Gastrocnemius medialis (tissue), 4 donors: ENCODE data around the gene DOP1B. TPM values are rescaled to one million over a fixed set of nuclear protein-coding genes. Genes with fewer than 3 reads are reported as not detected.
"Not testable (repeated sequence)": the region's sequence is repeated elsewhere in the genome, so short reads cannot be mapped to it uniquely, and the experiment has no call there.

ENCODE experiments used
- ATAC-seq, 2 donors: fragments of 150-250 bp; one replicate each; pipeline ENCODE4 v1.9.1; 2016
- DNase-seq, 2 donors: peaks; one replicate each; pipeline ENCODE4 v3.0.0-alpha.2; 2019
- H3K27ac ChIP-seq, 4 donors: fragments of 200-600 bp; sonication (generic); 1 replicate in 1 of 4; 2 replicates in 3 of 4; pipeline ENCODE4 v1.5.1; 2016 to 2018; ENCODE audit warnings: mild to moderate bottlenecking in 2 of 4, moderate library complexity in 1 of 4
- H3K27me3 ChIP-seq, 3 donors: fragments of 200-600 bp; sonication (generic) in 2 of 3; 1 replicate in 1 of 3; 2 replicates in 2 of 3; pipeline versions ENCODE4 v1.5.1 to v1.6.0; 2016 to 2019; ENCODE audit warnings: mild to moderate bottlenecking in 1 of 3, moderate library complexity in 1 of 3
- H3K36me3 ChIP-seq, 2 donors: fragments of 200-600 bp; sonication (generic) in 1 of 2; one replicate each; pipeline ENCODE4 v1.5.1; 2017 to 2018
- H3K4me1 ChIP-seq, 2 donors: fragments of 200-600 bp; sonication (generic) in 1 of 2; one replicate each; pipeline ENCODE4 v1.5.1; 2016 to 2017; ENCODE audit warnings: mild to moderate bottlenecking in 2 of 2
- H3K4me3 ChIP-seq, 4 donors: fragments of 200-600 bp; sonication (generic) in 3 of 4; 1 replicate in 1 of 4; 2 replicates in 3 of 4; pipeline ENCODE4 v1.5.1; 2016 to 2019; ENCODE audit warnings: mild to moderate bottlenecking in 2 of 4
- H3K9me3 ChIP-seq, 3 donors: fragments of 200-600 bp; sonication (generic) in 2 of 3; 1 replicate in 1 of 3; 2 replicates in 2 of 3; pipeline ENCODE4 v1.5.1; 2016 to 2019
- POLR2A ChIP-seq, 2 donors: fragments of 450-650 bp; IDR thresholded peaks; one replicate each; pipeline ENCODE4 v1.6.1; 2017; ENCODE audit warnings: antibody characterized with exemption in 2 of 2, mild to moderate bottlenecking in 2 of 2, moderate library complexity in 2 of 2
- in situ Hi-C, 4 donors: fragments of 200-750 bp; cut with MboI; loops; one replicate each; pipeline versions ENCODE4 v1.15.0 to v1.8.0; 2017; ENCODE audit warnings: low sequenced_read_pairs in 4 of 4
- intact Hi-C: fragments of 100-400 bp; cut with DNase I; formaldehyde crosslinking; loops from one replicate; pipeline ENCODE4 v1.15.1; 2023; ENCODE audit warnings: low total_unique reads
- total RNA-seq, 4 donors: library from RNA; depleted of rRNA; stranded (reverse); fragments of >200 nt; gene quantifications; one replicate each; pipeline versions ENCODE4 v1.1.0 to v1.2.3, GENCODE V29; 2016
- TF ChIP-seq, protein P1 (sequence below), 5 experiments: fragments of 450-650 bp in 3 of 5; fragments of 200-600 bp in 2 of 5; sonication (generic) in 2 of 5; IDR thresholded peaks in 4 of 5; conservative IDR thresholded peaks in 1 of 5; 1 replicate in 4 of 5; 2 replicates in 1 of 5; pipeline ENCODE4 v1.5.1; 2016 to 2019; ENCODE audit warnings: antibody characterized with exemption in 5 of 5, mild to moderate bottlenecking in 3 of 5, moderate library complexity in 3 of 5

The DOP1B gene
- total RNA-seq, 4 donors from 2014 or later = 10.4 to 16.5 (median 13.5) TPM

DNA sequence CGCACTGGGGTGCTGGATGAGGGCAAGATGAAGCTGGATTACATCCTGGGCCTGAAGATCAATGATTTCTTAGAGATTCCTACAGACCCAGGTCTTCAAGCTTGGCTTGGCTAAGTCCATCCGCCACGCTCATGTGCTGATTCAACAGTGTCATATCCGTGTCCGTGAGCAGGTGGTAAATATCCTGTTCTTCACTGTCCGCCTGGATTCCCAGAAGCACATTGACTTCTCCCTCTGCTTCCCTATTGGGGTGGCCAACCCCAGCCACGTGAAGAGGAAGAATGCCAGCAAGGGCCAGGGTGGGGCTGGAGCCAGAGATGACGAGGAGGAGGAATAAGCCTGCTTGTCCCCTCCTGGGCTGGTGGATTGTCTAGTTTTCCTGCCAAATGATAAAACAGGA lies 23.9 kb upstream of the DOP1B start:
- Histone ChIP-seq H3K27ac (no peak overlapping the region), H3K27me3 (peaks cover 25 to 49% (median 32%) of the 10 kb centered on the region in 3 donors), H3K36me3 (no peaks in the 10 kb centered on the region), H3K9me3 (no peaks in the 10 kb centered on the region), H3K4me1 (peaks cover 8 to 21% of the 10 kb centered on the region in 2 donors), H3K4me3 (no peak overlapping the region)
- peak in 1 of 2 donors; percentile 23 for DNase-seq
- intact Hi-C loops (no loop called here), in situ Hi-C loops (no loop called here)
- no peak for ATAC-seq
- TF ChIP-seq, protein P1, sequence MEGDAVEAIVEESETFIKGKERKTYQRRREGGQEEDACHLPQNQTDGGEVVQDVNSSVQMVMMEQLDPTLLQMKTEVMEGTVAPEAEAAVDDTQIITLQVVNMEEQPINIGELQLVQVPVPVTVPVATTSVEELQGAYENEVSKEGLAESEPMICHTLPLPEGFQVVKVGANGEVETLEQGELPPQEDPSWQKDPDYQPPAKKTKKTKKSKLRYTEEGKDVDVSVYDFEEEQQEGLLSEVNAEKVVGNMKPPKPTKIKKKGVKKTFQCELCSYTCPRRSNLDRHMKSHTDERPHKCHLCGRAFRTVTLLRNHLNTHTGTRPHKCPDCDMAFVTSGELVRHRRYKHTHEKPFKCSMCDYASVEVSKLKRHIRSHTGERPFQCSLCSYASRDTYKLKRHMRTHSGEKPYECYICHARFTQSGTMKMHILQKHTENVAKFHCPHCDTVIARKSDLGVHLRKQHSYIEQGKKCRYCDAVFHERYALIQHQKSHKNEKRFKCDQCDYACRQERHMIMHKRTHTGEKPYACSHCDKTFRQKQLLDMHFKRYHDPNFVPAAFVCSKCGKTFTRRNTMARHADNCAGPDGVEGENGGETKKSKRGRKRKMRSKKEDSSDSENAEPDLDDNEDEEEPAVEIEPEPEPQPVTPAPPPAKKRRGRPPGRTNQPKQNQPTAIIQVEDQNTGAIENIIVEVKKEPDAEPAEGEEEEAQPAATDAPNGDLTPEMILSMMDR (IDR thresholded peaks at IDR 0.05 in 4 of 5, conservative IDR thresholded peaks at IDR 0.05 in 1 of 5) = no peak
- no peak for TF ChIP-seq POLR2A (IDR thresholded peaks at IDR 0.05)

GRCh38 chr21:36134803-36135390 lies 21.7 kb upstream of the DOP1B start, which contains the start of gene CBR3:
Gene CBR3, plus strand, starts transcription at chr21:36135079. Its CDS starts 114 bp downstream, at chr21:36135193.
- H3K4me3 ChIP-seq = peak within 1 kb of the TSS; percentile 65 to 79 (median 68)
- peak in 1 of 2 donors; percentile 45 for DNase-seq

GRCh38 chr21:36135391-36136102 lies 21.1 kb upstream of the DOP1B start:
- ATAC-seq (peak; percentile 65 to 74), DNase-seq (peak in 1 of 2 donors; percentile 66)
- intact Hi-C loops = no loop called here
- H3K36me3 ChIP-seq = no peaks in the 10 kb centered on the region
- in situ Hi-C loops = loop anchor here in 1 of 4 donors (5.0 kb wide), 1 partner anchor 77 kb away; no protein-coding TSS in a partner anchor
- peak; percentile 26 to 40 for TF ChIP-seq POLR2A (IDR thresholded peaks at IDR 0.05)
- TF ChIP-seq, protein P1 (IDR thresholded peaks at IDR 0.05 in 4 of 5, conservative IDR thresholded peaks at IDR 0.05 in 1 of 5) = no peak
- peak overlapping the region; percentile 70 to 84 (median 74) for H3K27ac ChIP-seq
- H3K4me3 ChIP-seq = peak overlapping the region; percentile 65 to 79 (median 68)
- peaks cover 20 to 43% (median 28%) of the 10 kb centered on the region in 3 donors for H3K27me3 ChIP-seq
- no peaks in the 10 kb centered on the region for H3K9me3 ChIP-seq
- peaks cover 8 to 21% of the 10 kb centered on the region in 2 donors for H3K4me1 ChIP-seq

More at GRCh38 chr21:36134803-36135390, 21.7 kb upstream of the DOP1B start, which contains the start of gene CBR3:
- no peaks in the 10 kb centered on the region for H3K9me3 ChIP-seq
- intact Hi-C loops = no loop called here
- peaks cover 20 to 43% (median 28%) of the 10 kb centered on the region in 3 donors for H3K27me3 ChIP-seq
- TF ChIP-seq, protein P1 (IDR thresholded peaks at IDR 0.05 in 4 of 5, conservative IDR thresholded peaks at IDR 0.05 in 1 of 5) = no peak
- peak in 1 of 2 donors; percentile 43 for TF ChIP-seq POLR2A (IDR thresholded peaks at IDR 0.05)
- H3K4me1 ChIP-seq = peaks cover 8 to 21% of the 10 kb centered on the region in 2 donors
- in situ Hi-C loops = loop anchor here in 1 of 4 donors (5.0 kb wide), 1 partner anchor 77 kb away; no protein-coding TSS in a partner anchor
- ATAC-seq = peak; percentile 35 to 37
- no peaks in the 10 kb centered on the region for H3K36me3 ChIP-seq
- H3K27ac ChIP-seq = peak within 1 kb of the TSS; percentile 70 to 84 (median 74)

GRCh38 chr21:36139791-36140190 lies 16.8 kb upstream of the DOP1B start:
- peaks cover under 1 to 14% of the 10 kb centered on the region in 2 donors for H3K4me1 ChIP-seq
- ATAC-seq, H3K9me3 ChIP-seq, H3K36me3 ChIP-seq, H3K27ac ChIP-seq, DNase-seq, intact Hi-C loops, H3K4me3 ChIP-seq: not testable (repeated sequence)
- peaks cover under 1 to 14% (median 7%) of the 10 kb centered on the region in 3 donors for H3K27me3 ChIP-seq
- in situ Hi-C loops = loop anchor here (5.0 to 10.0 kb wide), 3 partner anchors 73 to 195 kb away; partner anchors contain the start of gene MORC3 (in 2 of the 4)
